ENCODE results near the gene NTF3. TPM values are rescaled to one million over a fixed set of nuclear protein-coding genes. Genes with fewer than 3 reads are reported as not detected.

NTF3 gene
- total RNA-seq, 3 donors from 2014 or later = 0.88 to 1.3 TPM; not detected in 1

GRCh38 chr12:5452569-5452968, 20.7 kb downstream of the NTF3 start:
- intact Hi-C loops (cut with DNase I; ENCODE audit: low total_unique reads) = no loop called here
- Histone ChIP-seq H3K27me3 (no peaks in the 10 kb centered on the region), H3K4me1 (no peaks in the 10 kb centered on the region), H3K4me3 (no peak overlapping the region), H3K36me3 (no peaks in the 10 kb centered on the region), H3K27ac (no peak overlapping the region), H3K9me3 (no peaks in the 10 kb centered on the region)
- DNase-seq (ENCODE audit: low spot score in 2 of 2) = no peak
- no peak for TF ChIP-seq POLR2A (IDR thresholded peaks at IDR 0.05)
- no peak for TF ChIP-seq CTCF (IDR thresholded peaks at IDR 0.05)
- no peak for TF ChIP-seq POLR2AphosphoS5 (IDR thresholded peaks at IDR 0.05)

- no peaks in the 10 kb centered on the region for H3K9me3 ChIP-seq
- intact Hi-C loops (cut with DNase I; ENCODE audit: low total_unique reads) = no loop called here
- H3K36me3 ChIP-seq = no peaks in the 10 kb centered on the region
- DNase-seq (ENCODE audit: low spot score in 2 of 2) = no peak
- TF ChIP-seq POLR2AphosphoS5 (IDR thresholded peaks at IDR 0.05) (no peak), CTCF (IDR thresholded peaks at IDR 0.05) (no peak), POLR2A (IDR thresholded peaks at IDR 0.05) (no peak)
- H3K4me3 ChIP-seq = no peak overlapping the region
- H3K27me3 ChIP-seq = no peaks in the 10 kb centered on the region
- no peaks in the 10 kb centered on the region for H3K4me1 ChIP-seq
- no peak overlapping the region for H3K27ac ChIP-seq
Measured at GRCh38 chr12:5453466-5453865, 21.6 kb downstream of the NTF3 start.

GRCh38 chr12:5455045-5455444, 23.1 kb downstream of the NTF3 start:
- TF ChIP-seq POLR2AphosphoS5 (IDR thresholded peaks at IDR 0.05) (no peak), CTCF (IDR thresholded peaks at IDR 0.05) (no peak), POLR2A (IDR thresholded peaks at IDR 0.05) (no peak)
- H3K27ac ChIP-seq = no peak overlapping the region
- intact Hi-C loops (cut with DNase I; ENCODE audit: low total_unique reads) = no loop called here
- DNase-seq (ENCODE audit: low spot score in 2 of 2) = no peak
- H3K27me3 ChIP-seq = no peaks in the 10 kb centered on the region
- H3K4me3 ChIP-seq = no peak overlapping the region
- no peaks in the 10 kb centered on the region for H3K4me1 ChIP-seq
- H3K9me3 ChIP-seq = no peaks in the 10 kb centered on the region
- H3K36me3 ChIP-seq = no peaks in the 10 kb centered on the region

GRCh38 chr12:5456030-5456429, 24.1 kb downstream of the NTF3 start:
- TF ChIP-seq POLR2A (IDR thresholded peaks at IDR 0.05) (no peak), POLR2AphosphoS5 (IDR thresholded peaks at IDR 0.05) (no peak), CTCF (IDR thresholded peaks at IDR 0.05) (no peak)
- Histone ChIP-seq H3K9me3 (no peaks in the 10 kb centered on the region), H3K27me3 (no peaks in the 10 kb centered on the region), H3K36me3 (no peaks in the 10 kb centered on the region), H3K4me3 (no peak overlapping the region), H3K27ac (no peak overlapping the region), H3K4me1 (no peaks in the 10 kb centered on the region)
- no peak for DNase-seq (ENCODE audit: low spot score in 2 of 2)
- intact Hi-C loops (cut with DNase I; ENCODE audit: low total_unique reads) = loop anchor here (2.0 kb wide), 1 partner anchor 15 kb away; no protein-coding TSS in a partner anchor

- Histone ChIP-seq H3K36me3 (no peaks in the 10 kb centered on the region), H3K9me3 (no peaks in the 10 kb centered on the region), H3K4me1 (no peaks in the 10 kb centered on the region), H3K4me3 (no peak overlapping the region), H3K27me3 (no peaks in the 10 kb centered on the region), H3K27ac (peak overlapping the region; percentile 44 to 46)
- DNase-seq (ENCODE audit: low spot score in 2 of 2) = no peak
- intact Hi-C loops (cut with DNase I; ENCODE audit: low total_unique reads) = loop anchor here (2.0 kb wide), 1 partner anchor 16 kb away; no protein-coding TSS in a partner anchor
- no peak for TF ChIP-seq POLR2AphosphoS5 (IDR thresholded peaks at IDR 0.05)
- TF ChIP-seq CTCF (IDR thresholded peaks at IDR 0.05) = no peak
- TF ChIP-seq POLR2A (IDR thresholded peaks at IDR 0.05) = no peak
Measured at GRCh38 chr12:5456906-5457305, 25.0 kb downstream of the NTF3 start.
